ENCODE data around the gene MICALL1.

MICALL1 gene

GRCh38 chr22:37887584-37888378 lies 18.3 kb upstream of the MICALL1 start:
- FAIRE-seq (no peak), DNase-seq (ENCODE audit: insufficient read length, low spot score) (no peak)
- no peak for TF ChIP-seq SPI1 (IDR thresholded peaks at IDR 0.05; ENCODE audit: low read depth, low read length)
- no peak for TF ChIP-seq TAF1 (IDR thresholded peaks at IDR 0.05; ENCODE audit: low read depth, low read length)
- TF ChIP-seq PAX5 (IDR thresholded peaks at IDR 0.05; ENCODE audit: insufficient read depth, low read length, severe bottlenecking) = no peak
- no peak for TF ChIP-seq POLR2A (IDR thresholded peaks at IDR 0.05; ENCODE audit: low read depth, low read length)

GRCh38 chr22:37891926-37892325 lies 14.2 kb upstream of the MICALL1 start:
- no peak for TF ChIP-seq TAF1 (IDR thresholded peaks at IDR 0.05; ENCODE audit: low read depth, low read length)
- TF ChIP-seq SPI1 (IDR thresholded peaks at IDR 0.05; ENCODE audit: low read depth, low read length) = no peak
- TF ChIP-seq PAX5 (IDR thresholded peaks at IDR 0.05; ENCODE audit: insufficient read depth, low read length, severe bottlenecking) = no peak
- no peak for TF ChIP-seq POLR2A (IDR thresholded peaks at IDR 0.05; ENCODE audit: low read depth, low read length)
- no peak for TF ChIP-seq POLR2AphosphoS5 (IDR thresholded peaks at IDR 0.05; ENCODE audit: low read depth, low read length)
- TF ChIP-seq POU2F2 (IDR thresholded peaks at IDR 0.05; ENCODE audit: low read depth, low read length) = no peak

GRCh38 chr22:37892566-37893335 lies 13.3 kb upstream of the MICALL1 start:
- no peak for DNase-seq (ENCODE audit: insufficient read length, low spot score)
- TF ChIP-seq TAF1 (IDR thresholded peaks at IDR 0.05; ENCODE audit: low read depth, low read length) = no peak
- no peak for TF ChIP-seq POU2F2 (IDR thresholded peaks at IDR 0.05; ENCODE audit: low read depth, low read length)
- 0 out of 2 replicates have a peak, but pooled peaks have one; percentile 28 for TF ChIP-seq POLR2A (IDR thresholded peaks at IDR 0.05; ENCODE audit: low read depth, low read length)
- no peak for TF ChIP-seq PAX5 (IDR thresholded peaks at IDR 0.05; ENCODE audit: insufficient read depth, low read length, severe bottlenecking)
- no peak for TF ChIP-seq SPI1 (IDR thresholded peaks at IDR 0.05; ENCODE audit: low read depth, low read length)
- FAIRE-seq = no peak

More at GRCh38 chr22:37891926-37892325, 14.2 kb upstream of the MICALL1 start:
- DNase-seq (ENCODE audit: insufficient read length, low spot score) (no peak), FAIRE-seq (no peak)

- DNase-seq (ENCODE audit: insufficient read length, low spot score) (no peak), FAIRE-seq (no peak)
- TF ChIP-seq POLR2A (IDR thresholded peaks at IDR 0.05; ENCODE audit: low read depth, low read length) (no peak), PAX5 (IDR thresholded peaks at IDR 0.05; ENCODE audit: insufficient read depth, low read length, severe bottlenecking) (no peak), POLR2AphosphoS5 (IDR thresholded peaks at IDR 0.05; ENCODE audit: low read depth, low read length) (no peak), TAF1 (IDR thresholded peaks at IDR 0.05; ENCODE audit: low read depth, low read length) (no peak), POU2F2 (IDR thresholded peaks at IDR 0.05; ENCODE audit: low read depth, low read length) (no peak), SPI1 (IDR thresholded peaks at IDR 0.05; ENCODE audit: low read depth, low read length) (no peak)
Measured at GRCh38 chr22:37893583-37893983, 12.5 kb upstream of the MICALL1 start.

- TF ChIP-seq POLR2AphosphoS5 (IDR thresholded peaks at IDR 0.05; ENCODE audit: low read depth, low read length) = no peak
- TF ChIP-seq POLR2A (IDR thresholded peaks at IDR 0.05; ENCODE audit: low read depth, low read length) = no peak
- no peak for TF ChIP-seq TAF1 (IDR thresholded peaks at IDR 0.05; ENCODE audit: low read depth, low read length)
- no peak for TF ChIP-seq PAX5 (IDR thresholded peaks at IDR 0.05; ENCODE audit: insufficient read depth, low read length, severe bottlenecking)
- no peak for TF ChIP-seq SPI1 (IDR thresholded peaks at IDR 0.05; ENCODE audit: low read depth, low read length)
- no peak for TF ChIP-seq POU2F2 (IDR thresholded peaks at IDR 0.05; ENCODE audit: low read depth, low read length)
- FAIRE-seq = no peak
- no peak for DNase-seq (ENCODE audit: insufficient read length, low spot score)
Measured at GRCh38 chr22:37894939-37895670, 11.0 kb upstream of the MICALL1 start.

GRCh38 chr22:37896181-37896592 lies 9.9 kb upstream of the MICALL1 start:
- DNase-seq (ENCODE audit: insufficient read length, low spot score) (peak; percentile 67), FAIRE-seq (peak; percentile 89)
- TF ChIP-seq PAX5 (IDR thresholded peaks at IDR 0.05; ENCODE audit: insufficient read depth, low read length, severe bottlenecking) (no peak), SPI1 (IDR thresholded peaks at IDR 0.05; ENCODE audit: low read depth, low read length) (0 out of 2 replicates have a peak, but pooled peaks have one; percentile 19), TAF1 (IDR thresholded peaks at IDR 0.05; ENCODE audit: low read depth, low read length) (no peak), POU2F2 (IDR thresholded peaks at IDR 0.05; ENCODE audit: low read depth, low read length) (no peak; the same call in 1 of the 2 replicates), POLR2A (IDR thresholded peaks at IDR 0.05; ENCODE audit: low read depth, low read length) (0 out of 2 replicates have a peak, but pooled peaks have one; percentile 56), POLR2AphosphoS5 (IDR thresholded peaks at IDR 0.05; ENCODE audit: low read depth, low read length) (0 out of 2 replicates have a peak, but pooled peaks have one; percentile 24)

GRCh38 chr22:37896939-37897338 lies 9.2 kb upstream of the MICALL1 start:
- DNase-seq (ENCODE audit: insufficient read length, low spot score) (no peak), FAIRE-seq (no peak)
- no peak for TF ChIP-seq TAF1 (IDR thresholded peaks at IDR 0.05; ENCODE audit: low read depth, low read length)
- TF ChIP-seq POU2F2 (IDR thresholded peaks at IDR 0.05; ENCODE audit: low read depth, low read length) = no peak
- TF ChIP-seq POLR2AphosphoS5 (IDR thresholded peaks at IDR 0.05; ENCODE audit: low read depth, low read length) = no peak
- TF ChIP-seq SPI1 (IDR thresholded peaks at IDR 0.05; ENCODE audit: low read depth, low read length) = no peak
- no peak for TF ChIP-seq POLR2A (IDR thresholded peaks at IDR 0.05; ENCODE audit: low read depth, low read length)
- no peak for TF ChIP-seq PAX5 (IDR thresholded peaks at IDR 0.05; ENCODE audit: insufficient read depth, low read length, severe bottlenecking)

GRCh38 chr22:37897807-37898206 lies 8.3 kb upstream of the MICALL1 start:
- no peak for TF ChIP-seq TAF1 (IDR thresholded peaks at IDR 0.05; ENCODE audit: low read depth, low read length)
- no peak for DNase-seq (ENCODE audit: insufficient read length, low spot score)
- FAIRE-seq = peak; percentile 48
